ENCODE measurements around the gene SMARCA1.

DNA sequence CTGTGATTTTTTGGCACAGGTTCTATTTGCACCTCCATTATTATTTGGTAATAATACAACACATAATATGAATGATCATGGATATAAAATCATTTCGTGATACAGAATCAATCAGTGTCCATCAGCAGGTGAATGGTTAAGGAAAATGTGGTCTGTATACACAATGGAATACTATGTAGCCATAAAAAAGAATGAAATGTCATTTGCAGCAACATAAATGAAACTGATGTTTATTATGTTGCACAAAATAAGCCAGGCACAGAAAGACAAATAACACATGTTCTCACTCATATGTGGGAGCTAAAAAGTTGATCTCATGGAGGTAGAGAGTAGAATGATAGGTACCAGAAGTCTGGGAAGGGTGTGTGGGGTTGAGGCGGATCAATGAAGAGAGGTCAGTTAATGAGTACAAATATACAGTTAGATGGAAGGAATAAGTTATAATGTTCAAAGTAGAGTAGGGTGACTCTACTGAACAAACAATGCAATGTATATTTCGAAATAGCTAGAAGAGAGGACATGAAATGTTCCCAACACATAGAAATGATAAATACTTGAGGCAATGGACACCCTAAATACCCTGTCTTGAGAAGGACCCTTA lies 1.1 kb upstream of the SMARCA1 start:
- TF ChIP-seq, protein P1, sequence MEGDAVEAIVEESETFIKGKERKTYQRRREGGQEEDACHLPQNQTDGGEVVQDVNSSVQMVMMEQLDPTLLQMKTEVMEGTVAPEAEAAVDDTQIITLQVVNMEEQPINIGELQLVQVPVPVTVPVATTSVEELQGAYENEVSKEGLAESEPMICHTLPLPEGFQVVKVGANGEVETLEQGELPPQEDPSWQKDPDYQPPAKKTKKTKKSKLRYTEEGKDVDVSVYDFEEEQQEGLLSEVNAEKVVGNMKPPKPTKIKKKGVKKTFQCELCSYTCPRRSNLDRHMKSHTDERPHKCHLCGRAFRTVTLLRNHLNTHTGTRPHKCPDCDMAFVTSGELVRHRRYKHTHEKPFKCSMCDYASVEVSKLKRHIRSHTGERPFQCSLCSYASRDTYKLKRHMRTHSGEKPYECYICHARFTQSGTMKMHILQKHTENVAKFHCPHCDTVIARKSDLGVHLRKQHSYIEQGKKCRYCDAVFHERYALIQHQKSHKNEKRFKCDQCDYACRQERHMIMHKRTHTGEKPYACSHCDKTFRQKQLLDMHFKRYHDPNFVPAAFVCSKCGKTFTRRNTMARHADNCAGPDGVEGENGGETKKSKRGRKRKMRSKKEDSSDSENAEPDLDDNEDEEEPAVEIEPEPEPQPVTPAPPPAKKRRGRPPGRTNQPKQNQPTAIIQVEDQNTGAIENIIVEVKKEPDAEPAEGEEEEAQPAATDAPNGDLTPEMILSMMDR (IDR thresholded peaks at IDR 0.05), result no peak
- TF ChIP-seq POLR2A (IDR thresholded peaks at IDR 0.05) (no peak), EP300 (IDR thresholded peaks at IDR 0.05) (no peak), POLR2AphosphoS5 (IDR thresholded peaks at IDR 0.05) (no peak)

All from suprapubic skin (tissue), 4 donors.